ENCODE results near the gene TBC1D9. TPM values are rescaled to one million over a fixed set of nuclear protein-coding genes. Genes with fewer than 3 reads are reported as not detected.

TBC1D9 gene
- total and polyA plus RNA-seq, 4 donors, result 47.6 to 98.1 (median 54.2) TPM

- Histone ChIP-seq H3K27ac (ENCODE audit: low read depth, low read length) (no peak overlapping the region), H3K9me3 (ENCODE audit: control insufficient read depth, insufficient read depth, low read length) (no peaks in the 10 kb centered on the region)
- DNase-seq (ENCODE audit: low read depth in 4 of 6, low spot score in 6 of 6), result peak in 2 of 6 donors; percentile 26 to 57
Observed at GRCh38 chr4:140637836-140638235, 118.3 kb downstream of the TBC1D9 start.

GRCh38 chr4:140635606-140636005 lies 120.6 kb downstream of the TBC1D9 start:
- Histone ChIP-seq H3K4me1 (ENCODE audit: control insufficient read depth, insufficient read depth, low read length) (no peaks in the 10 kb centered on the region), H3K36me3 (ENCODE audit: control insufficient read depth, insufficient read depth, low read length) (peaks cover 16% of the 10 kb centered on the region), H3K27me3 (ENCODE audit: control insufficient read depth, insufficient read depth, low read length) (no peaks in the 10 kb centered on the region), H3K27ac (ENCODE audit: low read depth, low read length) (no peak overlapping the region), H3K4me3 (ENCODE audit: low read depth, low read length) (no peak overlapping the region), H3K9me3 (ENCODE audit: control insufficient read depth, insufficient read depth, low read length) (no peaks in the 10 kb centered on the region)
- WGBS (ENCODE audit: insufficient coverage), result 71% methylated on average over 5 of the region's 6 CpGs
- no peak for DNase-seq (ENCODE audit: low read depth in 4 of 6, low spot score in 6 of 6)

More at GRCh38 chr4:140637836-140638235, 118.3 kb downstream of the TBC1D9 start:
- peaks cover 28% of the 10 kb centered on the region for H3K36me3 ChIP-seq (ENCODE audit: control insufficient read depth, insufficient read depth, low read length)
- no peaks in the 10 kb centered on the region for H3K4me1 ChIP-seq (ENCODE audit: control insufficient read depth, insufficient read depth, low read length)
- WGBS (ENCODE audit: insufficient coverage), result no CpG with 5 or more reads among the region's 6 CpGs
- no peaks in the 10 kb centered on the region for H3K27me3 ChIP-seq (ENCODE audit: control insufficient read depth, insufficient read depth, low read length)
- no peak overlapping the region for H3K4me3 ChIP-seq (ENCODE audit: low read depth, low read length)

- peaks cover 16% of the 10 kb centered on the region for H3K36me3 ChIP-seq (ENCODE audit: control insufficient read depth, insufficient read depth, low read length)
Observed at GRCh38 chr4:140633951-140634350, 122.2 kb downstream of the TBC1D9 start.

GRCh38 chr4:140633124-140633523 lies 123.1 kb downstream of the TBC1D9 start:
- H3K4me1 ChIP-seq (ENCODE audit: control insufficient read depth, insufficient read depth, low read length), result no peaks in the 10 kb centered on the region
- H3K9me3 ChIP-seq (ENCODE audit: control insufficient read depth, insufficient read depth, low read length), result no peaks in the 10 kb centered on the region
- no peaks in the 10 kb centered on the region for H3K27me3 ChIP-seq (ENCODE audit: control insufficient read depth, insufficient read depth, low read length)
- WGBS (ENCODE audit: insufficient coverage), result no CpG with 5 or more reads among the region's 2 CpGs
- H3K4me3 ChIP-seq (ENCODE audit: low read depth, low read length), result no peak overlapping the region
- peaks cover 16% of the 10 kb centered on the region for H3K36me3 ChIP-seq (ENCODE audit: control insufficient read depth, insufficient read depth, low read length)
- no peak overlapping the region for H3K27ac ChIP-seq (ENCODE audit: low read depth, low read length)
- peak in 1 of 6 donors; percentile 20 for DNase-seq (ENCODE audit: low read depth in 4 of 6, low spot score in 6 of 6)

More at GRCh38 chr4:140633951-140634350, 122.2 kb downstream of the TBC1D9 start:
- Histone ChIP-seq H3K27me3 (ENCODE audit: control insufficient read depth, insufficient read depth, low read length) (no peaks in the 10 kb centered on the region), H3K27ac (ENCODE audit: low read depth, low read length) (no peak overlapping the region), H3K4me1 (ENCODE audit: control insufficient read depth, insufficient read depth, low read length) (no peaks in the 10 kb centered on the region), H3K9me3 (ENCODE audit: control insufficient read depth, insufficient read depth, low read length) (no peaks in the 10 kb centered on the region), H3K4me3 (ENCODE audit: low read depth, low read length) (no peak overlapping the region)
- no peak for DNase-seq (ENCODE audit: low read depth in 4 of 6, low spot score in 6 of 6)
- WGBS (ENCODE audit: insufficient coverage), result 97% methylated on average over 9 of the region's 10 CpGs

GRCh38 chr4:140630246-140630645 lies 125.9 kb downstream of the TBC1D9 start:
- no peak for DNase-seq (ENCODE audit: low read depth in 4 of 6, low spot score in 6 of 6)
- 79% methylated on average over 4 of the region's 4 CpGs for WGBS (ENCODE audit: insufficient coverage)
- Histone ChIP-seq H3K9me3 (ENCODE audit: control insufficient read depth, insufficient read depth, low read length) (no peaks in the 10 kb centered on the region), H3K36me3 (ENCODE audit: control insufficient read depth, insufficient read depth, low read length) (peaks cover 6% of the 10 kb centered on the region), H3K27me3 (ENCODE audit: control insufficient read depth, insufficient read depth, low read length) (no peaks in the 10 kb centered on the region), H3K4me1 (ENCODE audit: control insufficient read depth, insufficient read depth, low read length) (no peaks in the 10 kb centered on the region), H3K27ac (ENCODE audit: low read depth, low read length) (no peak overlapping the region), H3K4me3 (ENCODE audit: low read depth, low read length) (no peak overlapping the region)

- no peak overlapping the region for H3K4me3 ChIP-seq (ENCODE audit: low read depth, low read length)
- H3K27ac ChIP-seq (ENCODE audit: low read depth, low read length), result no peak overlapping the region
- no peaks in the 10 kb centered on the region for H3K9me3 ChIP-seq (ENCODE audit: control insufficient read depth, insufficient read depth, low read length)
- no peak for DNase-seq (ENCODE audit: low read depth in 4 of 6, low spot score in 6 of 6)
- no peaks in the 10 kb centered on the region for H3K4me1 ChIP-seq (ENCODE audit: control insufficient read depth, insufficient read depth, low read length)
- 94% methylated on average over 2 of the region's 2 CpGs for WGBS (ENCODE audit: insufficient coverage)
- no peaks in the 10 kb centered on the region for H3K27me3 ChIP-seq (ENCODE audit: control insufficient read depth, insufficient read depth, low read length)
- H3K36me3 ChIP-seq (ENCODE audit: control insufficient read depth, insufficient read depth, low read length), result peaks cover 2% of the 10 kb centered on the region
Observed at GRCh38 chr4:140628016-140628415, 128.2 kb downstream of the TBC1D9 start.

GRCh38 chr4:140626661-140627376 lies 129.4 kb downstream of the TBC1D9 start:
- H3K27me3 ChIP-seq (ENCODE audit: control insufficient read depth, insufficient read depth, low read length), result no peaks in the 10 kb centered on the region
- no CpG with 5 or more reads among the region's 2 CpGs for WGBS (ENCODE audit: insufficient coverage)
- H3K4me3 ChIP-seq (ENCODE audit: low read depth, low read length), result no peak overlapping the region
- H3K36me3 ChIP-seq (ENCODE audit: control insufficient read depth, insufficient read depth, low read length), result peaks cover 11% of the 10 kb centered on the region
- H3K27ac ChIP-seq (ENCODE audit: low read depth, low read length), result no peak overlapping the region
- H3K9me3 ChIP-seq (ENCODE audit: control insufficient read depth, insufficient read depth, low read length), result no peaks in the 10 kb centered on the region
- DNase-seq (ENCODE audit: low read depth in 4 of 6, low spot score in 6 of 6), result no peak
- no peaks in the 10 kb centered on the region for H3K4me1 ChIP-seq (ENCODE audit: control insufficient read depth, insufficient read depth, low read length)

- no peak overlapping the region for H3K27ac ChIP-seq (ENCODE audit: low read depth, low read length)
- DNase-seq (ENCODE audit: low read depth in 4 of 6, low spot score in 6 of 6), result no peak
- no peaks in the 10 kb centered on the region for H3K4me1 ChIP-seq (ENCODE audit: control insufficient read depth, insufficient read depth, low read length)
- peaks cover 9% of the 10 kb centered on the region for H3K36me3 ChIP-seq (ENCODE audit: control insufficient read depth, insufficient read depth, low read length)
- H3K27me3 ChIP-seq (ENCODE audit: control insufficient read depth, insufficient read depth, low read length), result no peaks in the 10 kb centered on the region
- WGBS (ENCODE audit: insufficient coverage), result 95% methylated on average over 32 of the region's 33 CpGs
- no peak overlapping the region for H3K4me3 ChIP-seq (ENCODE audit: low read depth, low read length)
- H3K9me3 ChIP-seq (ENCODE audit: control insufficient read depth, insufficient read depth, low read length), result no peaks in the 10 kb centered on the region
Observed at GRCh38 chr4:140622333-140622958, 133.7 kb downstream of the TBC1D9 start.

GRCh38 chr4:140621161-140621560 lies 135.0 kb downstream of the TBC1D9 start:
- Histone ChIP-seq H3K27me3 (ENCODE audit: control insufficient read depth, insufficient read depth, low read length) (no peaks in the 10 kb centered on the region), H3K9me3 (ENCODE audit: control insufficient read depth, insufficient read depth, low read length) (no peaks in the 10 kb centered on the region), H3K27ac (ENCODE audit: low read depth, low read length) (no peak overlapping the region), H3K4me1 (ENCODE audit: control insufficient read depth, insufficient read depth, low read length) (no peaks in the 10 kb centered on the region), H3K4me3 (ENCODE audit: low read depth, low read length) (no peak overlapping the region), H3K36me3 (ENCODE audit: control insufficient read depth, insufficient read depth, low read length) (peaks cover 9% of the 10 kb centered on the region)
- WGBS (ENCODE audit: insufficient coverage), result no CpG with 5 or more reads among the region's 3 CpGs
- DNase-seq (ENCODE audit: low read depth in 4 of 6, low spot score in 6 of 6), result no peak

All from spinal cord (tissue), 10 donors.